ENCODE results near the gene CDH9. TPM values are rescaled to one million over a fixed set of nuclear protein-coding genes. Genes with fewer than 3 reads are reported as not detected.

Gene CDH9
- total and polyA plus RNA-seq, 9 of the 15 experiments (the other 6 are each of a cell fraction or from before 2014, with no cell fraction given), result not detected

DNA sequence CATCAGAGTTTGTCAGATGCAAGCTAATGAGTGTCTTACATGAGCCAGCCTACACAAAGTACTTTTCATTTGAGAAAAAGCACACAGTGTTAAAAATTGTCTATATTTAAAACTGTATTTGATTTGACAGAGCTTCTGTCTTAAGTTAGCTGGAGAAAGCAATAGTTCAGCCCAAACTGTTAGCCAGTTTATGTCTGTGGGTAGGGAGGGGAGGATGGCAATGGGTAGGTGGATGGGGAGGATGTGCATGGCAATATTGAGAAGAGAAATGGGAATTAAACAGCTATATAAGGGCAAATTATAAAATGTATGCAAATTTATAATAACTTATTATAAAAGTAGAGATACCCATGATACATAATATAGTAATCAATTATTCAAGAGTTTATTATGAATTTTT lies 31.3 kb downstream of the CDH9 start:
- no peak overlapping the region for H2AFZ ChIP-seq (ENCODE audit: low read depth, low read length)

More for the DNA sequence above, 31.3 kb downstream of the CDH9 start:
- intact Hi-C loops (cut with micrococcal nuclease) (no loop called here), in situ Hi-C loops (cut with MboI) (no loop called here)
- Histone ChIP-seq H3K4me1 (replicated peaks in 1 of 2; ENCODE audit: control insufficient read depth in 2 of 2, insufficient read depth in 2 of 2, low read length in 2 of 2) (no peaks in the 10 kb centered on the region), H3K36me3 (ENCODE audit: control insufficient read depth, insufficient read depth, low read length) (no peaks in the 10 kb centered on the region), H3K9ac (ENCODE audit: insufficient read depth in 1 of 2, low read depth in 2 of 2, low read length in 2 of 2) (no peak overlapping the region), H3K27me3 (ENCODE audit: control insufficient read depth in 2 of 2, insufficient read depth in 2 of 2, low read length in 2 of 2) (no peaks in the 10 kb centered on the region), H3K4me3 (no peak overlapping the region), H3K79me2 (ENCODE audit: control insufficient read depth, insufficient read depth, low read length) (no peaks in the 10 kb centered on the region), H3K4me2 (ENCODE audit: insufficient read depth, low read length) (no peak overlapping the region), H3K9me3 (replicated peaks; ENCODE audit: control insufficient read depth, insufficient read depth, low read depth, low read length) (no peaks in the 10 kb centered on the region), H4K20me1 (replicated peaks; ENCODE audit: control insufficient read depth, insufficient read depth, low read length) (no peaks in the 10 kb centered on the region), H3K27ac (ENCODE audit: extremely low read depth, low read depth, low read length) (no peak overlapping the region), H3K9me1 (ENCODE audit: control insufficient read depth, insufficient read depth, low read length) (no peaks in the 10 kb centered on the region)
- TF ChIP-seq ZEB2 (IDR thresholded peaks at IDR 0.05), result no peak
- no peak for TF ChIP-seq ZNF23 (CRISPR knock-in tag; IDR thresholded peaks at IDR 0.05)
- no peak for TF ChIP-seq NFATC3 (IDR thresholded peaks at IDR 0.05)
- TF ChIP-seq, protein P1, sequence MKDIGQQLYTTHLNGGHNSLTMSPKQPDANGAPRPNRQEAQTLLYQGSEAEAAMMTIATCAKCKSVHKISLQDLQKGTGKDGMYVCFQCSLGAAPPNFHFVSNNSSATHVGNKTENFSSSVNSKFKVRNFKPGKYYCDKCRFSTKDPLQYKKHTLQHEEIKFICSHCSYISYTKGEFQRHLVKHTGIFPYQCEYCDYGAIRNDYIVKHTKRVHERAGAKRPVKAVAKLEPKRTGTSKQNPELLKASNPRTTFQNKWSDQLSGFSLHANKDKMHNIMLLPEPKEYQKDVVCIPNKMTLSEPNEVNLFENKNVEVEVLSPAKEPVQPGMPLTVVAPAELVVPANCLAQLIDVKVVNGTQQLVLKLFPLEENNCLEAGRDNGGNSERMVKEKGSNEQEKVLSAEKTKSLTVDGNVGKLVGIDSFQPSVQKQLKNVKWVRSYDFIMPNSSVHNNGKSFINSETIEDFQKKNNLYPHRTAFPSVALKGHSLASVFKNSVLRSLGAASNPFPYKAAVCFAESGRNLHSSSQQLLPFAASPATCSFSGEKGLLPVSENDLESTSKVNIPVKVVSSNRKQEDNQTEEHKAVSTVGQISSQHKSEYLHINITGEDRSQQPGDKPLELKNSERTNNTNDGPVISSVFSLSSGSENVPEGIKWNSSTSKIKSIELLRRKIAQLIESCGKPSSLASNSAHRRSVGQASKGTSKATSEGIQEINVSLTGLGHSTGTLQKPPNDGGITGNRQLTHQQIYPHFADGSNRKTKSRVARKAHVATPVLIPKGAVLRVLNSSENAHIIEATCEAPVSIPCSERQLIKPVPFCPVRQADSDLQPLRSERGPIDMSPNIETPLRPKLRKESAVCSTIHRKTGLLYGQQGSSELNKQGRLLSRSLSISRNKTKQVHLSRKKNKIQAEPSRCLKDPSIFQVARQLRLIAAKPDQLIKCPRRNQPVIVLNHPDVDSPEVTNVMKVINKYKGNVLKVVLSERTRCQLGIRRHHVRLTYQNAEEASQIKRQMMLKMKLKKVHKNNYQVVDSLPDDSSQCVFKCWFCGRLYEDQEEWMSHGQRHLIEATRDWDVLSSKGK (CRISPR knock-in tag; IDR thresholded peaks at IDR 0.05), result no peak
- TF ChIP-seq ZNF212 (CRISPR knock-in tag; IDR thresholded peaks at IDR 0.05), result no peak
- TF ChIP-seq, protein P2, sequence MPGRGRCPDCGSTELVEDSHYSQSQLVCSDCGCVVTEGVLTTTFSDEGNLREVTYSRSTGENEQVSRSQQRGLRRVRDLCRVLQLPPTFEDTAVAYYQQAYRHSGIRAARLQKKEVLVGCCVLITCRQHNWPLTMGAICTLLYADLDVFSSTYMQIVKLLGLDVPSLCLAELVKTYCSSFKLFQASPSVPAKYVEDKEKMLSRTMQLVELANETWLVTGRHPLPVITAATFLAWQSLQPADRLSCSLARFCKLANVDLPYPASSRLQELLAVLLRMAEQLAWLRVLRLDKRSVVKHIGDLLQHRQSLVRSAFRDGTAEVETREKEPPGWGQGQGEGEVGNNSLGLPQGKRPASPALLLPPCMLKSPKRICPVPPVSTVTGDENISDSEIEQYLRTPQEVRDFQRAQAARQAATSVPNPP (IDR thresholded peaks at IDR 0.05; ENCODE audit: borderline replicate concordance, insufficient read depth, insufficient read length), result no peak
- TF ChIP-seq ZFP1 (CRISPR knock-in tag; IDR thresholded peaks at IDR 0.05), result no peak
- TF ChIP-seq NCOA2 (IDR thresholded peaks at IDR 0.05; ENCODE audit: partially characterized antibody in 2 of 2), result no peak
- no peak for TF ChIP-seq BCOR (IDR thresholded peaks at IDR 0.05)
- TF ChIP-seq, protein P3, sequence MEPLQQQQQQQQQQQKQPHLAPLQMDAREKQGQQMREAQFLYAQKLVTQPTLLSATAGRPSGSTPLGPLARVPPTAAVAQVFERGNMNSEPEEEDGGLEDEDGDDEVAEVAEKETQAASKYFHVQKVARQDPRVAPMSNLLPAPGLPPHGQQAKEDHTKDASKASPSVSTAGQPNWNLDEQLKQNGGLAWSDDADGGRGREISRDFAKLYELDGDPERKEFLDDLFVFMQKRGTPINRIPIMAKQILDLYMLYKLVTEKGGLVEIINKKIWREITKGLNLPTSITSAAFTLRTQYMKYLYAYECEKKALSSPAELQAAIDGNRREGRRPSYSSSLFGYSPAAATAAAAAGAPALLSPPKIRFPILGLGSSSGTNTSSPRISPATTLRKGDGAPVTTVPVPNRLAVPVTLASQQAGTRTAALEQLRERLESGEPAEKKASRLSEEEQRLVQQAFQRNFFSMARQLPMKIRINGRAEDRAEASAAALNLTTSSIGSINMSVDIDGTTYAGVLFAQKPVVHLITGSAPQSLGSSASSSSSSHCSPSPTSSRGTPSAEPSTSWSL (CRISPR knock-in tag; IDR thresholded peaks at IDR 0.05; ENCODE audit: borderline replicate concordance), result no peak
- no peak for ATAC-seq
- no peak for FAIRE-seq
- ChIA-PET CTCF (ENCODE audit: low intra/inter-chr PET ratio) (no interaction called here), POLR2A (no interaction called here)
- DNase-seq (ENCODE audit: extremely low read depth in 1 of 4, low spot score in 3 of 4), result no peak
- no TSS peak for BruUV-seq (replicated peaks)
